Tibial nerve (tissue), 4 donors: ENCODE data around the gene SH3GL1. TPM values are rescaled to one million over a fixed set of nuclear protein-coding genes. Genes with fewer than 3 reads are reported as not detected.
"Not testable (repeated sequence)": the region's sequence is repeated elsewhere in the genome, so short reads cannot be mapped to it uniquely, and the experiment has no call there.

Experiments used
- DNase-seq, 2 donors: peaks; one replicate each; pipeline ENCODE4 v3.0.0-alpha.2; 2019; ENCODE audit warnings: low spot score in 2 of 2
- H3K27ac ChIP-seq, 4 donors: fragments of 200-600 bp; sonication (generic) in 3 of 4; one replicate each; pipeline ENCODE4 v1.5.1; 2017 to 2019; ENCODE audit warnings: mild to moderate bottlenecking in 1 of 4
- H3K27me3 ChIP-seq, 2 donors: fragments of 200-600 bp; sonication (generic) in 1 of 2; one replicate each; pipeline versions ENCODE4 v1.5.1 to v1.6.0; 2017 to 2019
- H3K36me3 ChIP-seq, 3 donors: fragments of 200-600 bp; sonication (generic); one replicate each; pipeline ENCODE4 v1.5.1; 2018 to 2019
- H3K4me1 ChIP-seq, 4 donors: fragments of 200-600 bp; sonication (generic) in 3 of 4; one replicate each; pipeline ENCODE4 v1.5.1; 2017 to 2019
- H3K4me3 ChIP-seq, 4 donors: fragments of 200-600 bp; sonication (generic) in 3 of 4; one replicate each; pipeline ENCODE4 v1.5.1; 2017 to 2019; ENCODE audit warnings: mild to moderate bottlenecking in 1 of 4, moderate library complexity in 1 of 4
- H3K9me3 ChIP-seq, 4 donors: fragments of 200-600 bp; sonication (generic) in 3 of 4; one replicate each; pipeline ENCODE4 v1.5.1; 2017 to 2019
- CTCF ChIP-seq, 5 experiments: fragments of 200-600 bp in 3 of 5; fragments of 450-650 bp in 2 of 5; sonication (generic) in 3 of 5; IDR thresholded peaks; one replicate each; pipeline ENCODE4 v1.5.1; 2016 to 2019; ENCODE audit warnings: antibody characterized with exemption in 5 of 5, mild to moderate bottlenecking in 3 of 5, moderate library complexity in 2 of 5
- EP300 ChIP-seq, 2 donors: sonication (generic); formaldehyde crosslinking; IDR thresholded peaks; one replicate each; pipeline ENCODE4 v1.6.1; 2017; ENCODE audit warnings: antibody characterized with exemption in 2 of 2, mild to moderate bottlenecking in 1 of 2
- POLR2A ChIP-seq, 2 donors: fragments of 450-650 bp; IDR thresholded peaks; one replicate each; pipeline ENCODE4 v1.6.1; 2017; ENCODE audit warnings: antibody characterized with exemption in 2 of 2, mild to moderate bottlenecking in 2 of 2, moderate library complexity in 2 of 2
- WGBS, 2 donors: methylation state at CpG; one replicate each; pipeline ENCODE4 v1.1.5; 2018; 5-methylcytosine and 5-hydroxymethylcytosine counted together
- total RNA-seq, 4 donors: library from RNA; depleted of rRNA; stranded (reverse); fragments of >200 nt; gene quantifications; one replicate each; pipeline ENCODE4 v1.1.0, GENCODE V29; 2016

The SH3GL1 gene
- total RNA-seq, 4 donors from 2014 or later = 35.0 to 64.8 (median 52.9) TPM

- H3K27ac ChIP-seq = no peak overlapping the region
- 95 to 99% methylated on average over 15 to 19 of the region's 19 CpGs for WGBS, 2 donors
- peaks cover 0 to 15% of the 10 kb centered on the region in 2 donors for H3K27me3 ChIP-seq
- H3K9me3 ChIP-seq = no peaks in the 10 kb centered on the region
- H3K36me3 ChIP-seq = no peaks in the 10 kb centered on the region
- no peak for TF ChIP-seq EP300 (IDR thresholded peaks at IDR 0.05)
- no peak for TF ChIP-seq CTCF (IDR thresholded peaks at IDR 0.05)
- TF ChIP-seq POLR2A (IDR thresholded peaks at IDR 0.05) = no peak
- H3K4me1 ChIP-seq = peaks cover 0 to 26% (median 9%) of the 10 kb centered on the region in 4 donors
- no peak overlapping the region for H3K4me3 ChIP-seq
- no peak for DNase-seq
Observed at GRCh38 chr19:4329858-4330257, 70.5 kb downstream of the SH3GL1 start.

GRCh38 chr19:4328991-4329681 lies 71.2 kb downstream of the SH3GL1 start:
- Histone ChIP-seq H3K4me1 (peaks cover 0 to 26% (median 9%) of the 10 kb centered on the region in 4 donors), H3K27me3 (peaks cover 0 to 15% of the 10 kb centered on the region in 2 donors), H3K4me3 (peak overlapping the region; percentile 27 to 51 (median 42)), H3K27ac (peak overlapping the region in 1 of 4 donors; percentile 20)
- WGBS, 2 donors = 26 to 48% methylated on average over 35 of the region's 35 CpGs
- not testable (repeated sequence) for H3K9me3 ChIP-seq, DNase-seq, H3K36me3 ChIP-seq

- H3K27ac ChIP-seq = peak overlapping the region in 1 of 4 donors; percentile 20
- TF ChIP-seq POLR2A (IDR thresholded peaks at IDR 0.05) (no peak), CTCF (IDR thresholded peaks at IDR 0.05) (peak in 2 of 5 experiments; percentile 29)
- peak; percentile 56 to 86 for DNase-seq
- peak overlapping the region; percentile 27 to 51 (median 42) for H3K4me3 ChIP-seq
- H3K36me3 ChIP-seq = no peaks in the 10 kb centered on the region
- H3K4me1 ChIP-seq = peaks cover 0 to 26% (median 9%) of the 10 kb centered on the region in 4 donors
- H3K27me3 ChIP-seq = peaks cover 0 to 15% of the 10 kb centered on the region in 2 donors
- no peaks in the 10 kb centered on the region for H3K9me3 ChIP-seq
- 2 to 3% methylated on average over 44 to 49 of the region's 49 CpGs for WGBS, 2 donors
Observed at GRCh38 chr19:4328243-4328990, 71.9 kb downstream of the SH3GL1 start.

- DNase-seq = no peak
- no peak for TF ChIP-seq POLR2A (IDR thresholded peaks at IDR 0.05)
- Histone ChIP-seq H3K36me3 (no peaks in the 10 kb centered on the region), H3K4me3 (peak overlapping the region; percentile 20 to 36 (median 22)), H3K4me1 (peaks cover 0 to 26% (median 9%) of the 10 kb centered on the region in 4 donors), H3K9me3 (peaks cover 0 to under 1% (median 0%) of the 10 kb centered on the region in 4 donors), H3K27ac (no peak overlapping the region), H3K27me3 (peaks cover 0 to 15% of the 10 kb centered on the region in 2 donors)
- 10 to 11% methylated on average over 13 of the region's 13 CpGs for WGBS, 2 donors
Observed at GRCh38 chr19:4327877-4328242, 72.5 kb downstream of the SH3GL1 start.

GRCh38 chr19:4327252-4327876 lies 73.0 kb downstream of the SH3GL1 start:
- H3K9me3 ChIP-seq = peaks cover 0 to 6% (median 0%) of the 10 kb centered on the region in 4 donors
- WGBS, 2 donors = 3 to 5% methylated on average over 22 to 30 of the region's 30 CpGs
- TF ChIP-seq CTCF (IDR thresholded peaks at IDR 0.05) (no peak), POLR2A (IDR thresholded peaks at IDR 0.05) (no peak), EP300 (IDR thresholded peaks at IDR 0.05) (no peak)
- H3K4me1 ChIP-seq = peaks cover 0 to 26% (median 9%) of the 10 kb centered on the region in 4 donors
- H3K4me3 ChIP-seq = peak overlapping the region; percentile 20 to 36 (median 22)
- peak; percentile 19 to 56 for DNase-seq
- no peaks in the 10 kb centered on the region for H3K36me3 ChIP-seq
- no peak overlapping the region for H3K27ac ChIP-seq
- H3K27me3 ChIP-seq = peaks cover 0 to 15% of the 10 kb centered on the region in 2 donors
